Lower leg skin (tissue), 3 donors: Measurements from ENCODE around the gene BABAM2.

Source experiments
- CTCF ChIP-seq, 3 donors: fragments of 450-650 bp; IDR thresholded peaks; one replicate each; pipeline ENCODE4 v1.5.1; 2016; ENCODE audit warnings: antibody characterized with exemption in 3 of 3, mild to moderate bottlenecking in 3 of 3, moderate library complexity in 2 of 3
- POLR2A ChIP-seq, 2 donors: fragments of 450-650 bp; IDR thresholded peaks; one replicate each; pipeline ENCODE4 v1.6.1; 2016 to 2017; ENCODE audit warnings: antibody characterized with exemption in 2 of 2, mild to moderate bottlenecking in 1 of 2, moderate library complexity in 1 of 2

- TF ChIP-seq CTCF (IDR thresholded peaks at IDR 0.05) (no peak), POLR2A (IDR thresholded peaks at IDR 0.05) (no peak)
These were observed 470.3 kb downstream of the BABAM2 start for GRCh38 chr2:28360718-28361293.
